HG02870 (cell line): ENCODE measurements around the gene CAPG.
"Not testable (repeated sequence)": the region's sequence is repeated elsewhere in the genome, so short reads cannot be mapped to it uniquely, and the experiment has no call there.

ENCODE experiments used
- ATAC-seq: cut with Tn5 transposase; IDR thresholded peaks from one replicate; pipeline ENCODE4 v1.9.1; 2021; ENCODE audit warnings: mild to moderate bottlenecking, moderate library complexity; ENCODE audit not compliant: unreplicated experiment

The CAPG gene

GRCh38 chr2:85409845-85410583 lies at the start of gene CAPG:
TSS of gene CAPG (minus strand) at chr2:85410366. CDS start at chr2:85402145, 8,221 bp downstream.
- ATAC-seq = peak; percentile 56

- ATAC-seq = no peak
These were observed 49.6 kb upstream of the CAPG start for GRCh38 chr2:85459771-85460170.

- no peak for ATAC-seq
These were observed 48.7 kb upstream of the CAPG start for GRCh38 chr2:85458601-85459563.

- ATAC-seq = no peak
These were observed 47.7 kb upstream of the CAPG start for GRCh38 chr2:85457877-85458316.

- ATAC-seq = no peak
These were observed 46.9 kb upstream of the CAPG start for GRCh38 chr2:85457043-85457442.

GRCh38 chr2:85455552-85456090 lies 45.5 kb upstream of the CAPG start:
- ATAC-seq = no peak

GRCh38 chr2:85453571-85453970 lies 43.4 kb upstream of the CAPG start:
- ATAC-seq = no peak

- ATAC-seq = no peak
These were observed 42.1 kb upstream of the CAPG start for GRCh38 chr2:85452237-85452636.

GRCh38 chr2:85449214-85449588 lies 39.0 kb upstream of the CAPG start:
- ATAC-seq = no peak

- ATAC-seq = no peak
These were observed 38.5 kb upstream of the CAPG start for GRCh38 chr2:85448461-85449213.

- ATAC-seq = no peak
These were observed 37.0 kb upstream of the CAPG start for GRCh38 chr2:85447222-85447585.

- ATAC-seq = no peak
These were observed 36.4 kb upstream of the CAPG start for GRCh38 chr2:85446296-85447221.

GRCh38 chr2:85445316-85446295 lies 35.4 kb upstream of the CAPG start:
- no peak for ATAC-seq

- ATAC-seq = no peak
These were observed 34.5 kb upstream of the CAPG start for GRCh38 chr2:85444629-85445172.

- ATAC-seq = no peak
These were observed 31.7 kb upstream of the CAPG start for GRCh38 chr2:85441864-85442263.

GRCh38 chr2:85440729-85441128 lies 30.6 kb upstream of the CAPG start:
- no peak for ATAC-seq

GRCh38 chr2:85439986-85440385 lies 29.8 kb upstream of the CAPG start:
- no peak for ATAC-seq

GRCh38 chr2:85439569-85439968 lies 29.4 kb upstream of the CAPG start:
- not testable (repeated sequence) for ATAC-seq
